ENCODE measurements around the gene KDR.

The KDR gene

DNA sequence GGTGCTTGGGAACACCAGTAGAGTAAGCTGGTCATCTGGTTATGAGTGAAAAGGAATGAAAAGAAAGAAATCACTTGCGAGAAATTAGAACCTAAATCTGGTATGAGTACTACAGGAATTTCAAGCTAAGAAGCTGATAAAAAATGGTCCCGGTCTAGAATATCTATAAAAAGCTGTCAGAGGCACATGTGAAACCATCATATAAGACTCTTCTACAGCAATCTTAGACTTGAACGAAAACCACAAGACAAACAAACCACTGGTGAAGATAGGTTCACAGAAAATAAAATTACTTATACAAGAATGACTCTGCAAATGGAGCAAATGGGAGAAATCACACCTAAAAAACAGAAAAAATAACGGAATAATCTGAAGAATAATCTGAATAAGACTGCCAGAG is 69.9 kb downstream of the KDR start:
- DNase-seq (ENCODE audit: extremely low spot score): no peak
- ChIA-PET POLR2A (no interaction called here), CTCF (no interaction called here)
- TF ChIP-seq FOXM1 (IDR thresholded peaks at IDR 0.05; ENCODE audit: borderline replicate concordance) (no peak), CTBP1 (IDR thresholded peaks at IDR 0.05; ENCODE audit: borderline replicate concordance) (no peak), NFRKB (IDR thresholded peaks at IDR 0.05) (no peak), L3MBTL2 (conservative IDR thresholded peaks at IDR 0.05) (no peak), BHLHE40 (IDR thresholded peaks at IDR 0.05; ENCODE audit: borderline replicate concordance) (no peak), SUZ12 (IDR thresholded peaks at IDR 0.05) (no peak), ELF4 (IDR thresholded peaks at IDR 0.05) (no peak), TARDBP (IDR thresholded peaks at IDR 0.05) (no peak), ZNF384 (IDR thresholded peaks at IDR 0.05) (no peak), LEF1 (IDR thresholded peaks at IDR 0.05; ENCODE audit: borderline replicate concordance) (no peak), SP1 (IDR thresholded peaks at IDR 0.05) (no peak)

DNA sequence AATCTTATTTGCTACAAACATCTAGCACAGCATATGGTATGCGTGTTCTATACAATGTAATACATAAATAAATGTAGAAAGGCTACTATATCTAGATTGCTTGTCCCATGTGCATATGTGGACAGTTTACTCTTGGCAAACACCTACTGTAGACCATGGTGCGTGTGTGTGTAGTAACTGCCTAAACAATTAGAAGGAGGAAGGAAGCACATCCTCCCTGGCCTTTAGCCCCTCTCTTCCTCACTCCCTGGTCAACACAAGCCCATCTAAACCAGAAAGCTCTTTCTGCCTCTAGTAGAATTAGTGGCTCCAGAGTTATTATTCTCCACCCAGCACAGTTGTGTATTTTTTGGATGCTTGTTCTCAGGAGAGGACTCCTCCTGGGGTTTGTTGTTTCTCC is 73.9 kb downstream of the KDR start:
- POLR2A ChIA-PET: no interaction called here
- DNase-seq (ENCODE audit: extremely low spot score): no peak
- CTCF ChIA-PET: no interaction called here
- no peak for TF ChIP-seq NFRKB (IDR thresholded peaks at IDR 0.05)
- TF ChIP-seq ARNT (IDR thresholded peaks at IDR 0.05): no peak
- TF ChIP-seq ZNF384 (IDR thresholded peaks at IDR 0.05): no peak
- no peak for TF ChIP-seq SP1 (IDR thresholded peaks at IDR 0.05)
- TF ChIP-seq CTBP1 (IDR thresholded peaks at IDR 0.05; ENCODE audit: borderline replicate concordance): no peak
- TF ChIP-seq BHLHE40 (IDR thresholded peaks at IDR 0.05; ENCODE audit: borderline replicate concordance): no peak
- TF ChIP-seq ELF4 (IDR thresholded peaks at IDR 0.05): no peak
- no peak for TF ChIP-seq TARDBP (IDR thresholded peaks at IDR 0.05)
- TF ChIP-seq FOXA1 (IDR thresholded peaks at IDR 0.05): no peak
- no peak for TF ChIP-seq FOXM1 (IDR thresholded peaks at IDR 0.05; ENCODE audit: borderline replicate concordance)
- no peak for TF ChIP-seq SUZ12 (IDR thresholded peaks at IDR 0.05)
- TF ChIP-seq, protein P1, sequence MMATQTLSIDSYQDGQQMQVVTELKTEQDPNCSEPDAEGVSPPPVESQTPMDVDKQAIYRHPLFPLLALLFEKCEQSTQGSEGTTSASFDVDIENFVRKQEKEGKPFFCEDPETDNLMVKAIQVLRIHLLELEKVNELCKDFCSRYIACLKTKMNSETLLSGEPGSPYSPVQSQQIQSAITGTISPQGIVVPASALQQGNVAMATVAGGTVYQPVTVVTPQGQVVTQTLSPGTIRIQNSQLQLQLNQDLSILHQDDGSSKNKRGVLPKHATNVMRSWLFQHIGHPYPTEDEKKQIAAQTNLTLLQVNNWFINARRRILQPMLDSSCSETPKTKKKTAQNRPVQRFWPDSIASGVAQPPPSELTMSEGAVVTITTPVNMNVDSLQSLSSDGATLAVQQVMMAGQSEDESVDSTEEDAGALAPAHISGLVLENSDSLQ (IDR thresholded peaks at IDR 0.05): no peak
- no peak for TF ChIP-seq HDGF (IDR thresholded peaks at IDR 0.05; ENCODE audit: borderline replicate concordance)
- TF ChIP-seq FOXK2 (IDR thresholded peaks at IDR 0.05): no peak
- TF ChIP-seq L3MBTL2 (conservative IDR thresholded peaks at IDR 0.05): no peak
- no peak for TF ChIP-seq LEF1 (IDR thresholded peaks at IDR 0.05; ENCODE audit: borderline replicate concordance)

DNA sequence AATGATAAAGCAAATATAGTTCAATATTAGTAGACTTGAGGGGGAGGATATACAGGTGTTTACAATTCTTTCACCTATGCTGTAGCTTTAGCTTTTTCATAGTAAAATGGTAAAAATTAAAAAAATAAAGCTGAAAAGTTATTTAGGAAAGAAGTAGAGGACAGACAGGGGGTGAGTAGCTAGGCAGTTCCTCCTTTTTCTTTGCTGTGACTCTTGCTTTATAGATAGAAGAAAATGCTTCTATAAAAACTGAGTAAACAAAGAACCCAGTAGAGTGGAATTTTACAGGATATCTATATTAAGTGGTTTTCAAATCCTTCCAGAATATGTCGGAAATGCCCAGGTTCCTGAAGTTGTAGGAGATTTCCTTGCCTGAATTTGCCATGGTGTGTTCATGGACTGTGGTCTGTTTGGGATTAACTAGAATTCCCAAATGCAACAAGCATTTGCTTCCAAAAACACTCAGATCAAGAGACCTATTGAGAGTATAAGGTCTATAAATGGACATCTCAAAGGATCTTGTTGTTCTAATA is 74.9 kb downstream of the KDR start:
- POLR2A ChIA-PET: no interaction called here

DNA sequence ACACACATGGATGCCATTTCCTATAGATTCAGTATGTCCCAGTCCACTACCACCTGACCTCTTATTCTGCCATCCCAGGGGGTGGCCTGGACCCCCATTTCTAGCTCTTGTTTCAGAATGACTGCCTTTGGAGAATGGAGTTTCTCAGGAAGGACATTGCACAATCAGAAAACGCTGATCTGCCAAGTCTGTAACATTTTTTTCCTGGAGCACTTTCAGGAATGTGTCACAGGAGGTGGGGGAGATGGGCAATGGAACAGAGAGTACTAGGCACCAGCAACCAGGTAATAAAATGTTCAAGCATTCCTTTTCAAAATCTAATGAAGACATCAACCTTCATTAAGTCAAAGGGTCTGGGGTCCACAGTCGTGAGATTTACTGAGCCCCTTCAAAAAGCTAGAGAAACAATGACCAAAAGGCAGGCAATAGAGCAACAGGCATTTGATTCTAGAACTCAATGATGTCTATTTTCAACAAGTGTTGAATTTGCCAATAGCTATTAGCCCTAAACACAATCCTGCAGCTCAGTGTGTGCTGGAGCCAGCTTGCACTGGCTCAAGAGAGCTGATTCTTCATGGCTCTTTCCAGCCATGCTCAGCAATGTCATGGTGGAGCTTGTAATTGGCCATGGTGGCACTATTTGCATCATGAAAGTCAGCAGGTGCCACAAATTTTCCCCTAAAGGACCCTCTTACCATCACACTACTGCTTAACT is 87.1 kb downstream of the KDR start:
- TF ChIP-seq HDGF (IDR thresholded peaks at IDR 0.05; ENCODE audit: borderline replicate concordance) (no peak), FOXM1 (IDR thresholded peaks at IDR 0.05; ENCODE audit: borderline replicate concordance) (no peak), FOXA1 (IDR thresholded peaks at IDR 0.05) (no peak), CTBP1 (IDR thresholded peaks at IDR 0.05; ENCODE audit: borderline replicate concordance) (no peak), ELF4 (IDR thresholded peaks at IDR 0.05) (no peak)
- POLR2A ChIA-PET: no interaction called here
- CTCF ChIA-PET: no interaction called here
- no peak for DNase-seq (ENCODE audit: extremely low spot score)

More for the DNA sequence above, 74.9 kb downstream of the KDR start:
- CTCF ChIA-PET: no interaction called here
- DNase-seq (ENCODE audit: extremely low spot score): no peak
- TF ChIP-seq L3MBTL2 (conservative IDR thresholded peaks at IDR 0.05): no peak

DNA sequence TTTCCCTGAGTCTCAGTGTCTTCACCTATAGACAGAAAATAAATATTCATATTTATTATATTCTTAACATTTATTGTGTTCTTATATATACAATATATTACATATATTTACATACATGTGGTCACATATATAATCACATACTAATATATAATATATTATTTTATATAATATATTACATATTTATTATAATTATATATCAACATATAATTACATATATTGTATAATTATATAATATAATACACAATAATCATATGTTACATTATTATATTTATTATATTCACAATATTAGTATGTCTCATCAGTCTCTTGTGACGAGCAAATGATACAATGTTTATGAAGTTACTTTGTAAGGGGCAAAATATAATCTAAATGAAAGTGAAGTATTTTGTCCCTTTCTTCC is 87.7 kb downstream of the KDR start:
- no peak for DNase-seq (ENCODE audit: extremely low spot score)
- TF ChIP-seq ZNF384 (IDR thresholded peaks at IDR 0.05) (no peak), HDGF (IDR thresholded peaks at IDR 0.05; ENCODE audit: borderline replicate concordance) (no peak), SP1 (IDR thresholded peaks at IDR 0.05) (no peak), CTBP1 (IDR thresholded peaks at IDR 0.05; ENCODE audit: borderline replicate concordance) (no peak), TARDBP (IDR thresholded peaks at IDR 0.05) (no peak), NFRKB (IDR thresholded peaks at IDR 0.05) (no peak), FOXM1 (IDR thresholded peaks at IDR 0.05; ENCODE audit: borderline replicate concordance) (no peak), FOXK2 (IDR thresholded peaks at IDR 0.05) (no peak), ARNT (IDR thresholded peaks at IDR 0.05) (no peak), SUZ12 (IDR thresholded peaks at IDR 0.05) (no peak), FOXA1 (IDR thresholded peaks at IDR 0.05) (no peak), BHLHE40 (IDR thresholded peaks at IDR 0.05; ENCODE audit: borderline replicate concordance) (no peak)
- TF ChIP-seq, protein P1 (IDR thresholded peaks at IDR 0.05): no peak
- ChIA-PET POLR2A (no interaction called here), CTCF (no interaction called here)

DNA sequence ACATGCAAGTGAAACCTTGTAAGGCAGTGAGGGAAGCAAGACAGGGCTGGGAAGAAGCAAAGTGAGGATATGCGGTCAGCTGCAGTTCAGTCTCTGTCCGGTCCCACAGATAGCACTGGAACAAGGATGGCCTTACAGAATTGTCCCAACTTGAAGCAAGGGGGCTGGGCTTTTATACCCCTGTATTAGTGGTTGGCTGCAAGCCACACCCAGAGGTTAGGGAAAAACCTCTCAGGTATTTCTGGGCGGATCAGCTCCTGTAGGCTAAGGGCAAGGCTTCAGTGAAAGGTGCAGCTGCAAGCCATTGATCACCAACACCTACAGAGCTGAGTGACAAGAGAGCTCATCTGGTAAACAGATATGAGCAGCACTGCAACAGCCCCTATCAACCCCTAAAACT is 89.0 kb downstream of the KDR start:
- TF ChIP-seq FOXK2 (IDR thresholded peaks at IDR 0.05) (no peak), SP1 (IDR thresholded peaks at IDR 0.05) (no peak), BHLHE40 (IDR thresholded peaks at IDR 0.05; ENCODE audit: borderline replicate concordance) (no peak), L3MBTL2 (conservative IDR thresholded peaks at IDR 0.05) (no peak), ZNF384 (IDR thresholded peaks at IDR 0.05) (no peak), ARNT (IDR thresholded peaks at IDR 0.05) (no peak), SUZ12 (IDR thresholded peaks at IDR 0.05) (no peak), HDGF (IDR thresholded peaks at IDR 0.05; ENCODE audit: borderline replicate concordance) (no peak), FOXA1 (IDR thresholded peaks at IDR 0.05) (no peak), NFRKB (IDR thresholded peaks at IDR 0.05) (no peak), TARDBP (IDR thresholded peaks at IDR 0.05) (no peak), FOXM1 (IDR thresholded peaks at IDR 0.05; ENCODE audit: borderline replicate concordance) (no peak), LEF1 (IDR thresholded peaks at IDR 0.05; ENCODE audit: borderline replicate concordance) (no peak), CTBP1 (IDR thresholded peaks at IDR 0.05; ENCODE audit: borderline replicate concordance) (no peak), ELF4 (IDR thresholded peaks at IDR 0.05) (no peak)
- TF ChIP-seq, protein P1 (IDR thresholded peaks at IDR 0.05): no peak
- DNase-seq (ENCODE audit: extremely low spot score): no peak
- ChIA-PET POLR2A (no interaction called here), CTCF (no interaction called here)

Measured in HEK293T (cell line).